ENCODE results near the gene CACNA2D1.
"Not testable (repeated sequence)": the region's sequence is repeated elsewhere in the genome, so short reads cannot be mapped to it uniquely, and the experiment has no call there.

Gene CACNA2D1

GRCh38 chr7:82434275-82435022 lies 9.1 kb downstream of the CACNA2D1 start:
- no peak for DNase-seq (ENCODE audit: low read depth)

- no peak for DNase-seq (ENCODE audit: low read depth)
These were observed 10.1 kb downstream of the CACNA2D1 start for GRCh38 chr7:82433507-82433906.

GRCh38 chr7:82432743-82433142 lies 10.8 kb downstream of the CACNA2D1 start:
- DNase-seq (ENCODE audit: low read depth) = not testable (repeated sequence)

- DNase-seq (ENCODE audit: low read depth) = peak; percentile 54
These were observed 12.8 kb downstream of the CACNA2D1 start for GRCh38 chr7:82430500-82431465.

GRCh38 chr7:82429408-82429807 lies 14.2 kb downstream of the CACNA2D1 start:
- no peak for DNase-seq (ENCODE audit: low read depth)

GRCh38 chr7:82428186-82428961 lies 15.2 kb downstream of the CACNA2D1 start:
- no peak for DNase-seq (ENCODE audit: low read depth)

GRCh38 chr7:82423446-82423845 lies 20.1 kb downstream of the CACNA2D1 start:
- no peak for DNase-seq (ENCODE audit: low read depth)

- no peak for DNase-seq (ENCODE audit: low read depth)
These were observed 24.4 kb downstream of the CACNA2D1 start for GRCh38 chr7:82419200-82419599.

GRCh38 chr7:82417898-82418297 lies 25.7 kb downstream of the CACNA2D1 start:
- DNase-seq (ENCODE audit: low read depth) = no peak

GRCh38 chr7:82416402-82416801 lies 27.2 kb downstream of the CACNA2D1 start:
- DNase-seq (ENCODE audit: low read depth) = no peak

GRCh38 chr7:82414389-82414788 lies 29.2 kb downstream of the CACNA2D1 start:
- DNase-seq (ENCODE audit: low read depth) = no peak

- DNase-seq (ENCODE audit: low read depth) = no peak
These were observed 30.3 kb downstream of the CACNA2D1 start for GRCh38 chr7:82413237-82413636.

GRCh38 chr7:82411732-82412131 lies 31.8 kb downstream of the CACNA2D1 start:
- no peak for DNase-seq (ENCODE audit: low read depth)

GRCh38 chr7:82410461-82410860 lies 33.1 kb downstream of the CACNA2D1 start:
- no peak for DNase-seq (ENCODE audit: low read depth)

GRCh38 chr7:82406937-82407336 lies 36.6 kb downstream of the CACNA2D1 start:
- no peak for DNase-seq (ENCODE audit: low read depth)

- no peak for DNase-seq (ENCODE audit: low read depth)
These were observed 38.3 kb downstream of the CACNA2D1 start for GRCh38 chr7:82405301-82405700.

GRCh38 chr7:82404652-82405051 lies 38.9 kb downstream of the CACNA2D1 start:
- no peak for DNase-seq (ENCODE audit: low read depth)

- DNase-seq (ENCODE audit: low read depth) = no peak
These were observed 39.5 kb downstream of the CACNA2D1 start for GRCh38 chr7:82404094-82404493.

GRCh38 chr7:82397879-82398524 lies 45.6 kb downstream of the CACNA2D1 start:
- DNase-seq (ENCODE audit: low read depth) = no peak

- DNase-seq (ENCODE audit: low read depth) = no peak
These were observed 47.2 kb downstream of the CACNA2D1 start for GRCh38 chr7:82396343-82396742.

- DNase-seq (ENCODE audit: low read depth) = no peak
These were observed 48.4 kb downstream of the CACNA2D1 start for GRCh38 chr7:82395147-82395546.

- no peak for DNase-seq (ENCODE audit: low read depth)
These were observed 49.7 kb downstream of the CACNA2D1 start for GRCh38 chr7:82393840-82394220.

Data from fibroblast of the conjunctiva (primary cell).